NCI-H1436 (cell line): ENCODE data around the gene ASCL5.

Experiments
- DNase-seq: peaks from one replicate; lab custom pipeline; 2025; lab: John Stamatoyannopoulos, UW

Gene ASCL5

DNA sequence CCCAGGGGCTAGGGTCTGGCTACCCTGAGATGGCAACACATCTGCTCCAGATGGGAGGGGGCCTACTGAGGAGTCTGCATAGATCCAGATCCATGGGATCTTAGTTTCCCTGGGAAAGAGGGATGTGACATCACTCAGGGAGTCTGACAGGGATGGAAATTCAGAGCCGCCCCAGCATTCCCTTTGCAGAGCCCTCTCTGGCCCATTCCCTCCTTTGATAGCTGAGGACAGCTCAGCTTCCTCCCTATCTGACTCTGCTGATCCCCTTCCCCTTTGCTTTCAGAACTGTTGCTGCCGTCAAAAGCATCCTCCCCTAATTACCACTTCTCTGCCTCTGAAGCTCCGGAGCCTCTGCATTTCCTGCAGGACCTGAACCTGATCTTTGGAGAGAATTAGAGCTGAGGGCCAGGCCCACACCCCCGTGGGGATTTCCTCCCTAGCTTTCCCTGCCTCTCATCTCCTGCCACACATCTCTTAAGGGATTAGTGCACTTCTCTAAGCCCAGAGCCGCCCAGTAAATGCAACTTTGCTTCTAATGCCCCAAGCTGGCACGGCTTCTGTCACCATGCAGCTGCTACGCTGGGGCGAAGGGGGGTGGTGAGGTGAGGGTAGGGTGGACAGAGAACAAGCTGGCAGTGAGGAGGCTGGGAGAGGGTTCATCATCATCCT is 9.5 kb upstream of the ASCL5 start:
- no peak for DNase-seq

DNA sequence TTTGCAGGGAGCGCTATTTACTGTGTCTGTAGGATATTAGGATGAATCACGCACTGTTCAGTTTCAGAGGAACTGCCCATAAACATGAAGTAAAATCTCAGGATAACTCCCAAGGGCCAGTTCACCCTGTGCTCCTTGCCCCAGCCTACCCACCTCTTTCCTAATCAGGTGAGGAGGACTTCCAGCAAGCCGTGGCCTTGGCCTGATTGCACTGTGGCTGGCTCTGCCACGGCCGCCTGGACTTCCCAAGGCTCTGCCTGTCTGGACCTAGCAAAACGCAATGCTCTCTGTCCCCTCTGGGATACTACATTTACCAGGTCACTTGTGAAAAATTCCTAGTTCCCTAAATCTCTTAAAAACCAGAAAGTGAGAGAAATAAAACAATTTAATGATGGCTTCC is 7.4 kb upstream of the ASCL5 start:
- no peak for DNase-seq

DNA sequence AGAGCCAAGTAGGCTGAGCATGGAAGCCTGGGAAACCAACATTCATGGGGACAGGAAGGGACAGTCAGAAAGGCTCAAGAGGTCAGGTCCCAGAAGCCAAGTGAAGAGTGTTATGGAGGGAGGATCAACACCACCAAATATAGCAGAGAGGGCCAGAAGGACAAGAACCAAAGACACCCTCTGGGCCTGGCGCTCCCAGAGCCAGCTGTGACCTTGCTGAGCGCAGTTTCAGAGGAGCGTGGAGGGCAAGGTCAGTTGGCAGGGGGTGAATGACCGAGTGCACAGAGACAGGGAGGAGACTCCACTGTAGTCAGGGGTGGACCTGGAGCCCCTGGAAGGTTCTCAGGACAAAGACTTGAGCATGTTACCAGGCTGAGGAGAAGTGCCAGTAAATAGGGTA is 4.4 kb upstream of the ASCL5 start:
- DNase-seq: no peak

DNA sequence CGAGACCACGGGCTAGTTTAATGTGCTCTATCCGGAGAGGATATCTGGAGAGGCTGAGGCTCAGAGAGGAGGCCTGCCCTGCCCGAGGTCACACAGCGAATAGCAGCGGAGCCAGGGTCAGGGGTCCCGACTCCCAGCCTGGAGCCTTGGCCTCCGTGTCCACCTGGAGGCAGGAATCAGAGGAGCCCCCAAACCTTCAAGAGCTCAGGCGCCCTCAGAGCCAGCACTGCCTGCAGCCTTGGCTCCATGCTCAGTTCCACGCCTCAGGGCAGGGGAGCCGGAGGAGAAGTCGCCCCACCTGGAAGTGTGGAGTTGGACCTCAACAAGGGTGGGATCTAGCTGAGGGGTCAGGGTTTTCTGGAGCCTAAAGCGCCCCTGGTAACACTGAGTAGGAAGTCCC is 2.0 kb upstream of the ASCL5 start:
- no peak for DNase-seq

DNA sequence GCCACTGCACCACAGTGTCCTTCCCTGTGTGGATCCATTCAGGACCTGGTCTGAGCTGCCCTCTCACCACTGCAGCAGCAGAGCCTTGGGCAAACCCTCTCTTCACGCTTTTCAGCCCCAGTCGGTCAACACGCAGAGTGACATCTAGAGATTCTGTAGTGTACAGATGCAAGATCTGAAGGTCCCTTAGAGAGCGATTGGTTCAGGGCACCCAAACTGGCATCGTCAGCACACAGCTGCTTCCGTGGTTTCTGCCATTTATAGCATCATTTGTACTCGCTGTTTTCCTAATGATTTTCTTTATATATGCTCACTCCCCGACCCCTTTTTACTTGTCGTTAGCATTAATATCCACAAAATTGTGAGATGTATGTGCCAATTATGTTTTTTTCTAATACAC is 1.5 kb upstream of the ASCL5 start:
- DNase-seq: no peak

DNA sequence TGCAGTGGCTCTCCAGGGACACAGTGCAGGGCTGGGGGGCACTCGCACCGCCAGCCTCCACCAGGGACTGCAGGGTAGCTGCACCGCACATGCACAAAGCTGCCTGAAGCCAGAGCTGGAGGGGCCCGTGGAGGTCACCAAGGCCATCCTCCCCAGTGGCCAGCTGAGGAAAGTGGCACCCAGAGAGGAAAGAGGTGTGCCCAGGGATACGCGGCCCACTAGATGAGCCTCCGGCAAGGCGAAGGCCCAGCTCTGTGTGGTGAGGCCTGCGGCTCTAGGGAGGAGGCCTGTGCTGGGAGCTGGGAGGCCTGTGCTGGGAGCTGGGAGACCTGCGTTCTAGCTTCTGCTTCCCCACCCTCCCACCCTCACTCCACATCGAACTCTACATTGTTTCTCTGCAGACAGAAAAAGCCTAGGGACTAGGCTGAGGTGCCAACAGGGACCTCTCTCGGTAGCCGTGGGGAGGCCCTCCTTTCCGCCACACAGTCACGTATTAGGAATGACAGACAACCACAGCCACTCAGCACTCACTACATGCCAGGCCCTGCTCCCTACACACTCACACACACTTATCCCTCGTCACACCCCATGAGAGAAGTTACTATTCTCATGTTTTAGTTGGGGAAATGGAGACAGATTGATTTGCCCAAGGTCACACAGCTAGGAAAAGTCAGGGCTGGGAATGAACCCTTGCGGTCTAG is 921 bp upstream of the ASCL5 start:
- DNase-seq: no peak

DNA sequence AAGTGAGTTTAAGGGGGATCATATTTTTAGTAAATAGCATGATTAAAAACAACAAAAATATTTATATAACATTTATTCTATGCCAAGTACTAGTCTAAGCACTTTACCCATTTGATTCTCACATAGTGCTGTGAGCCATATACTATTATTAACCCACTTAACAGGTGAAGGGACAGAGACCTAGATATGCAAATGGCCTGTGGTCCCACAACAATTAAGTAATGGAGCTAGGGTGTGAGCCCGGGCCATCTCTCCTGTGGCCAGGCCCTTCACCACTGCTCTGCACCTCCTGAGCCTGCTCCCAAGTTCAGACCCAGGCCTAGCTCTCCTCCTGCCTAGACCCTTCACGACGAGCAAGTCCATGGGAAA is 537 bp downstream of the ASCL5 start:
- no peak for DNase-seq

DNA sequence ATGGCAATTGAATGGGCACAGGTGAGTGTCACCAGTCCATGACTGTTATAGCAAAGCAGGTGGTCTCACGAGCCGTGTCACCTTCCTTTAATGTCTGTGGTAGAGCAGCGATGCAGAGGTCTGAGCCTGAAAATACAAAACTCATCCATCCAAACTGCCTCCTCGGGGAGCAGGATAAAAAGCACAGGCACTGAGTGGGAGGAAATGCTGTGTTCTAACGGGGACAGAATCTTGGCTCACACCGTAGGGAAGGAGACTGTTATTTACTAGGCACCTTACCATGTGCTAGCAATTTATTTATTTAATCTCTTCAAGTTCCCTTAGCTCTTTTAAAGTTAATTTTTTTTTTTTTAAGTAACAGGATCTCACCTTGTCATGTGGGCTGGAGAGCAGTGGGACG is 1.2 kb downstream of the ASCL5 start:
- no peak for DNase-seq

DNA sequence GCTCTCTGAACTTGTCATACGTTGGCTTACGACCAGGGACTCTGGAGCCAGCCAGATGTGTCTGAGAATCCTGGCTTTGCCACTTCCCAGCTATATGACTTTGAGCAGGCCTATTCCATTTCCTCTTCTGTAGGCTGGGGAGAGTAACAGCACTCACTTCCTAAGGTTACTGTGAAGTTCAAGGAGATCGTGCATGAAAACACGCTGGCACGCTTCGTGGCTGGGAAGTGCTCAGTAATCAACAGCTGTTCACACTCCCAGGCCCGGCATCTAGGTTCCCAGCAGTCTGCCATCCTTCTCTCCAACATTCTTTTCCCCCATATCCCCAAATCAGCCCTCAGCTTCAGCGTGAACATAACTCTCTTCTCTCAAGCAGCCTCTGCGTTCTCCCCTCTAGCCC is 2.0 kb downstream of the ASCL5 start:
- DNase-seq: no peak

DNA sequence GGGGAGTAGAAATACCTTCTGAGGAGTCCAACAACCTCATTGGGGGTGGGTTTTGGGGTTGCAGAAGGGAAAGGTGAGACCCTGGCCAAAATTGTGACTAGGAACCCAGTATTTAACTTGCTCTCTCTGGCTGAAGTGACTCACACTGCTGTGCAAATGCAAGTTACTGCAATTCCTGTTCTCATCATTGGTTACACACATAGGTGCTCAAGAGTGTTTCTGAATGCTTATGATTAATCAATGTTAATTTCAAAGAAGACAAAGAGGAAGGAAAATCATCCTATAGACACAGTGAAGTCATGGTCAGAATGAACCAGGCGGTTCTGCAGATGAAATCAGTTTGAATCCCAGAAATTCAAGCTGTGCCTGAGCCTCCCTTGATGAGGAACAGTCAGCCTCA is 3.1 kb downstream of the ASCL5 start:
- DNase-seq: no peak

DNA sequence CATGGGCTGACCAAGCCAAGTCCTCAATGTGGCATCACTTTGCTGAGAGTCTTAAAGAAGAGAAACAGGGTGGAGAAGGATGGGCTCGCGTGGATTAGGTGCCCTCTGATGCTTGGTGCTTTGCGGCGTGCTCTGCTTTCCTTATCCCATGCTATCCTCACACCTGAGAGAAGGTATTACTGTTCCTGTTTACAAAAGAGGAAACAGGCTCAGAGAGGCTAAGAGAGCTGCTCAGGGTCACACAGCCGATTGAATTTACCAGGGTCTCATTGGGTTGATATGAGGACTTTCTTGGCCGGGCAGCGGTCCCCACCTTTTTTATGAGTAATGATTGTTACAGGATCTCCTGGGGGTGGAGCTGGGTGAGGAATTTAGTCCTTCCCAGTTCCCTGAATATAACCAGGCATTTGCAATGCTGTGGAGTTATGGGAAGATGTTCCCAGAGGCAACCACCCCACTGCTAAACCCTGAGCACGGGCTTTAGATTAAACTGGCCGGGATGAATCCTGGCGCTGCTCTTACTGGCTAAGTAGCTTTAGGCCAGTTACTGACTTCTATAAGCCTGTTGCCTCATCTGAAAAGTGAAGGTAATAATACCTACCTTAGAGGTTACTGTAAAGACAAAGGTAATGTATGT is 4.5 kb downstream of the ASCL5 start:
- DNase-seq: no peak

DNA sequence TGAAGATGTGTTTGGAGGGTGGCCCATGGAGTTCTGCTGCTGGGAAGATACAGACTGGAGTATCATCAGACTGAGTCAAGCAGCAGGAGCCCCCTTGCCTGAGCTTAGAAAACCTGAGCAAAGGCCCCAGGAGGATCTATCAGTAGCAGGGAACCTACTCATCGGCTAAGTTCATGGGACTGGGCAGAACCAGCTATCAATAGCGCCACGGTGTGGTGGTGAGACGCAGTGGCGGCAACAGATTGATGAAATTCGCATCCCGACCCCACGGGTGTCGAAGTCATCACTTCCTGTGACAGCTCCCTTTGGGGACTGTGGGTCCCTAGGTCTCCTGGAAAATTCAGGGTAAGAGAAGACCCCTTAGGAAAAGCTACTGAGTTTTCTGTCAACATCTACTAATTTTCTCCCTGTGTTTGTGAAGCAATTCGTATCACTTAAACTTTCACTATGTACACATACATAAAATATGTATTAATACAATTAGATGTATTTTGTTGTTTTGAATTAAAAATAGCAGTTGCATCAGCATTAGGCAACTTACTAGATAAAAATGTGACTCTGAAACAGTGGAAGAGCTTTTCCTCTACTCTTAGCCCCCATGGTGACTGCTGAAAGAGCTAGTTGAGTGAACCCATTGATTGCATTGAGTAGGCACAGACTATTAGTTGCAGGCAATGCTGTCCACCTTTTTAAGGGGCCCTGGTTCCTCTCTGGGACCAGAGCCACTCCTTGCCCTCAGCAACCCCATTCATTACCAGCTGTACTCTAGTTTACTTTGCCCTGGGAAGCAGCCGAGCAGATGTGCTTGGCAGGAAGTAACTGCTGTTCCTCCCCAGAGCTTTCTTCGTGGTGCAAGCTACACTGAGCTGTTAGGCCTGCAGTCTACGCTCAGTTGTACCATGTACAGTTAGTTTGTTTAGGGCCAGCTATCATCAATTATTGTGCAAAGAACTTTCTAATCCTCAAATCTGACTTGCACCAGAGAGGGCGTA is 7.5 kb downstream of the ASCL5 start:
- DNase-seq: no peak

DNA sequence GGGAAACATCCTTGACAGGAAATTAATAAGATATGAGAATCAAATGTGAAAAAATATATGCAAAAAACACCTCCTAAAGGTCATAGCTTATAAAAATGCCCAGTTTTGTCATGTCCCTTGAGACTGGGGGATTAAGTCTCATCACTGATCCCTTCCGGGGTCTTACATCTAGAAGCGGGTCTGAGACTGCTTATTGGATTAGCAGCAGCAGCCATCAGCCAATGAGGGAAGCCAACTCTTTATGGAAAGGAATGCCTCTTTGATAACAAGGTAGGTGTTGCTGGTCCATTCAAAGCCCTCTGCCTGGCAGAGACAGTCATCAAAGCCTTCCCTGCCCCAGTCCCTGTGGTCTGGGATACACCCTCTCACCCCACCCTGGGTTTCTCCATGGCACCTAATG is 10.9 kb downstream of the ASCL5 start:
- DNase-seq: no peak

DNA sequence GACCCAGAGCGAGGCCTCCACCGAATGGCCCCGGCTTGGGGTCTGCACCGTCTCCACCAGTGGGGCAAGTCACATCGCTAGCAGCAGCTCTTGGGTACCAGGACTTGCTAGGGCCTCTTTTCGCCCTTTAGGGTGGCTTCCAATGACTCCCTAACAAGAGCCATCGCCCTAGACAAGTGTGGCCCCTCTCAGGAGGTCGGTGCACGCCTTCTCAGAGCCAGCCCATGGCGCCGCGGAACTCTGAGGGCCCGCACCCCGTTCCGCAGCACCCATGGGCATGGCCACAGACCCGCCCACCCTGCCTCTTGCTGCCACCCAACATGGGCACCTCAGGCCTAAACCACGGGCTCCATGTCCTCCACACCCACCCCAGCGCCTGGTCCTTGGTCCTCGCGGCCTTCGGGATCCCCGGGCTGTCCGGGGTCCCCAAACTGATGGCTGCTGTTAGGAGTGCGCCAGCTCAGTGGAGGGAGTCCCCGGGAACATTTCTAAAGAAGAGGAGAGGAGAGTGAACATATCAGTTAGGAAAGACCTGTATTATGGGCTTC is 11.5 kb downstream of the ASCL5 start:
- DNase-seq: no peak

DNA sequence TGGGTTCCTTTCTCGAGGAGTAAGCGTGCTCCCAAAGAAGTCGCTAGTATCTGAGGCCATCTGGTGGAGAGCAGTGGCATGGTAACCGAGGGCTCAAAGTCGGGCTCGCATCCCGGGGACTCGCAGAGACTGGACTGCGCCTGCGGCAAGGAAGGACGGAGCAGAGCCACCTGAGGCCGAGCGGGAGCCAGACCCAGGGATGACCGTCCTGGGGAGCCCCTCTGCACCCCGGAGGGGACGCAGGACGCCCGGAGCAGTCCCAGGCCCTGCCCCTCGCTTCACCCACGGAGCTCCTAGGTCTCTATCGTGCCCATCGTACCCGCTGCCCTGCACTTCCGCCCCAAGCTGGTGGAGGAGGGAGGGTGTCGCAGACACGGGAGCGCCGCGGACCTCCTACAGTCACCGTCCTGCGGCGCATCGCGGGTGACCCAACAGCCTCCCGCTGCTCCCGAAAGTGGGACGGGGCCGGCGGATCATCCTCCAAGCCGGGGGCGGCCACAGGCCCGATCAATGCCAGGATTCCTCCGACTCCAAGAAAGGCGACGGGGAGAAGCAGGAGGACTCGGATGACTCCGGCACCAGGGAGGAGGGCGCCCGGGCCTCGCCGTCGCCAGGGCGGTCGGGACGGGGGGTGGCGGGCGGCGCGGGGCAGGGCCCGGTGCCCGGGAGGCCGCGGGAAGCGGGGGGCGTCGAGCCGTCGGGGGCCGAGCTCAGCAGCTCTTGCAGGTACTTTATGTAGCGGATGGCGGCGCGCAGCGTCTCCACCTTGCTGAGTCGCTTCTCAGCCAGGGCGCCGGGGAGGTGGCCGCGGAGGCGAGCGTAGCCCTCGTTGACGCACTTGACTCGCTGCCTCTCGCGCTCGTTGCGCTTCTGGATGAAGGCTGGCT is 12.5 kb downstream of the ASCL5 start:
- DNase-seq: peak; percentile 96

DNA sequence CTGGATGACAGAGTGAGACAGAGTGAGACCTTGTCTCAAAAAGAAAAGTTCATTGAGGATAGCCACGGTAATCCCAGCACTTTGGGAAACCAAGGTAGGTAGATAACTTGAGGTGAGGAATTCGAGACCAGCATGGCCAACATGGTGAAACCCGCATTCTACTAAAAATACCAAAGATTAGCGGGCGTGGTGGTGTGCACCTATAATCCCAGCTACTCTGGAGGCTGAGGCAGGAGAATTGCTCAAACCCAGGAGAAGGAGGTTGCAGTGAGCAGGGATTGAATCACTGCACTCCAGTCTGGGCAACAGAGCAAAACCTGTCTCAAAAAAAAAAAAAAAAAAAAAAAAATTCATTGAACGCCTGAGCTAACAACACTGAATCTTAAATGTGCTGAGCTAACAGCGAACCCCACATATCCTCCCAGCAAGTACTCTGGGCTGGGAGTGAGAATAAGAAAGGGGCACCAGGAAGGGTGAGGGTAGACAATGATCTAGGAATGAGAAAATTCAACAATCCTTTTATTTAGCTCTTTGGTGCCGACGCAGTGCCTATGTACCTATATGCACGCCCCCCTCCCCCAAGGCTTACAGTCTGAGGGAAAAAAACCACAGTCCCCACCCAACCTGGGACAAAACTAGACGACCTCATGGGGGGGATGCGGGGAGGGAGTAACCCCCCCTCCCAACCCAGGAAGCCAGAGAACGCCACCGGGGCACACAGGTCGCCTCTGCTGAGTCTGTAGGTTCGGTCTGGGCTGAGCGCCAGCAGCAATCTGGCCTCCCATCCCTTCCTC is 13.3 kb downstream of the ASCL5 start:
- DNase-seq: no peak

DNA sequence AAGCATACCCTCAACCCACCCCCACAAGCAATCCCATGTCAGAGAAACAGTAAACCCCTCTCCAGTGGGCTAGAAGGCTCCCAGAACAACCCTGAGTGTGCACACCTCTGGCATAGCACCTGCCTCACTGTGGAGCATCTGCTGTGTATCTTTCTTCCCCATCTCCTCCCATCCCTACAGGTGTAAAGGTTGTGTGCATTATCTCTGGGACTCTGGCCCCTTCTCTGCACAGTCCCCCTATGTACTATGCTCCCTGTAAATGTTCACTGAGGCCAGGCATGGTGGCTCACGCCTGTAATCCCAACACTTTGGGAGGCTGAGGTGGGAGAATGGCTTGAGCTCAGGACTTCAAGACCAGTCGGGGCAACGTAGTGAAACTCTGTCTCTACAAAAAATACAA is 14.1 kb downstream of the ASCL5 start:
- no peak for DNase-seq

DNA sequence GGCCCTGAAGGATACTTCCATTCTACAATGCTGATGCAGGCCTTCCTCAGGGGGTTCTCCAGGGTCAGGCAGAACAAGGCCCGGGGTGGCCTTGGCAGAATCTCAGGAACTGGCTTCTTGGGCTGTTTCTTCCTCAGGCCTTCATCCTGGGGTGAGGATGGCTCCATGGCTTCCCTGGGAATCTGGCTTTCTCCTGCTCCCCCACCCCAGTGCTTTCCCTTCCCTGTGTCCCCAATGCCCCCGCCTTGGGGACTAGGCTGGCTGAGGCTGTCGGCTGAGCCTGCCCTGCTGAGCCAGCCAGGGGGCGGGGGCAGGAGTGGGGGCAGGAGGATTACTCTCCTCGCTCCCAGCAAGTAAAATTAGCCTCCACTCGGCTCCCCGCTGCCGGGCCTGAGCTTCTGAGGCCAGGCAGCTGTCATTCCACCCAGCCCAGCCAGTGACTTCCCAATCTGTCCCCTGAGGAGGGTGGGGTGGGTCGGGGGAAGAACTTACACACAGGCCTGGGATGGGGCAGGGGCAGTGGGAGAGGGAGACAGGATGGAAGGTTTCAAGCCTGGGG is 14.7 kb downstream of the ASCL5 start, which contains the start of gene CACNA1S:
Gene CACNA1S, minus strand, starts transcription at position 254 of the 559 bp plus-strand sequence. Its CDS starts 87 bp downstream, at position 167.
- DNase-seq: no peak

DNA sequence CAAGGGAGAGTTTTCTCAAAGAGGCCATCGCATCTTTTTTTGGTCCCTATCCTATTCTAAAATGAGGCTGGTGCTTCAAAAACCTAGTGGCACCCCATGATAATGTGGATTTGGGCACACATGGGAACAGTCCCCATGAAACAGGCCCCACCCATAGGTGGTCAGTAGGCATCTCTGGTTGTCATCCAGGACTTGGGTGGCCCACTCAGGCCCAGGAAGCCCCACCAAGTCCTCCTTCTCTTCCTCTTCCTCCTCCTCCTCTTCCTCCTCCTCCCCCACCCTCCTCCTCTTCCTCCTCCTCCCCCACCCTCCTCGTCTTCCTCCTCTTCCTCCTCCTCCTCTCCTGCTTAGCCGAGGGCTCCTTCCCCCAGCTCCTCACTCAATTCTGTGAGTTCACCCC is 15.3 kb downstream of the ASCL5 start:
- no peak for DNase-seq

DNA sequence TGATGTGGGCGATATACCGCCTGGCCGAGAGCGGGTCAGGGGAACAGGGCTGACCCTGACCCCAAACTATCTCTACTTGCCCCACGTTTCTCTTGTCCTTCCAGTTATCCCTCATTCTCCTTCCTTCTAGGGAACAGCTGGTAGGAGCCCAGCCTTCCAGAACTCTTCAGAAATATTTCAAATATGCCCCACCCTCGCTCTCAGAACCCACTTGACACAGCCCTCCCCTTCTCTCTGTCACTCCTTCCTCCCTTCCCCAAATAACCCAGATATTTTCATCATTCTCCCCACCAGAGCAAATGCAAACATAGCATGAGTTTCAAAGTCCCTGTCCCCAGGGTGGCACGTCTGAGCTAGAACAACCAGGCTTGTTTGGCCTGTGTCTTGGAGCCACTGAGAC is 15.8 kb downstream of the ASCL5 start:
- DNase-seq: no peak
